AG09309 (cell line): ENCODE measurements around the gene SCRN3.

Experiments used
- DNase-seq: peaks from one replicate; pipeline ENCODE4 v3.0.0-alpha.2; 2010; ENCODE audit warnings: low read depth
- H3K4me3 ChIP-seq: 2 replicates; pipeline ENCODE4 v1.5.1; 2011; ENCODE audit warnings: mild to moderate bottlenecking, low read depth, low read length, moderate library complexity; ENCODE audit not compliant: control insufficient read depth
- CTCF ChIP-seq: IDR thresholded peaks from 2 replicates; pipeline ENCODE4 v1.5.1; 2011; ENCODE audit warnings: mild to moderate bottlenecking, low read depth, low read length, inconsistent platforms; ENCODE audit not compliant: insufficient read depth, control insufficient read depth; ENCODE audit errors: missing control alignments

Gene SCRN3

GRCh38 chr2:174439323-174439722, 43.8 kb downstream of the SCRN3 start:
- H3K4me3 ChIP-seq, result no peak overlapping the region

GRCh38 chr2:174439950-174440349, 44.4 kb downstream of the SCRN3 start:
- no peak for DNase-seq
- no peak overlapping the region for H3K4me3 ChIP-seq
- no peak for TF ChIP-seq CTCF

More at GRCh38 chr2:174439323-174439722, 43.8 kb downstream of the SCRN3 start:
- no peak for TF ChIP-seq CTCF
- no peak for DNase-seq

- DNase-seq, result peak; percentile 45
- no peak for TF ChIP-seq CTCF
- no peak overlapping the region for H3K4me3 ChIP-seq
Observed at GRCh38 chr2:174442546-174443510, 47.3 kb downstream of the SCRN3 start.

- no peak for DNase-seq
- H3K4me3 ChIP-seq, result no peak overlapping the region
- TF ChIP-seq CTCF, result no peak
Observed at GRCh38 chr2:174444761-174445160, 49.2 kb downstream of the SCRN3 start.

GRCh38 chr2:174445248-174445647, 49.7 kb downstream of the SCRN3 start:
- no peak overlapping the region for H3K4me3 ChIP-seq
- DNase-seq, result no peak
- no peak for TF ChIP-seq CTCF

GRCh38 chr2:174446531-174446930, 51.0 kb downstream of the SCRN3 start:
- no peak for TF ChIP-seq CTCF
- no peak overlapping the region for H3K4me3 ChIP-seq
- no peak for DNase-seq
